ENCODE data around the gene WNT8A. TPM values are rescaled to one million over a fixed set of nuclear protein-coding genes. Genes with fewer than 3 reads are reported as not detected.
"Not testable (repeated sequence)": the region's sequence is repeated elsewhere in the genome, so short reads cannot be mapped to it uniquely, and the experiment has no call there.

WNT8A gene, protein sequence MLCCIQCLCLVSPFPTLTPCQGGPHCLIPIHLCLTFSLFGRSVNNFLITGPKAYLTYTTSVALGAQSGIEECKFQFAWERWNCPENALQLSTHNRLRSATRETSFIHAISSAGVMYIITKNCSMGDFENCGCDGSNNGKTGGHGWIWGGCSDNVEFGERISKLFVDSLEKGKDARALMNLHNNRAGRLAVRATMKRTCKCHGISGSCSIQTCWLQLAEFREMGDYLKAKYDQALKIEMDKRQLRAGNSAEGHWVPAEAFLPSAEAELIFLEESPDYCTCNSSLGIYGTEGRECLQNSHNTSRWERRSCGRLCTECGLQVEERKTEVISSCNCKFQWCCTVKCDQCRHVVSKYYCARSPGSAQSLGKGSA
- not detected for total RNA-seq
- long read RNA-seq, result 0 reads

DNA sequence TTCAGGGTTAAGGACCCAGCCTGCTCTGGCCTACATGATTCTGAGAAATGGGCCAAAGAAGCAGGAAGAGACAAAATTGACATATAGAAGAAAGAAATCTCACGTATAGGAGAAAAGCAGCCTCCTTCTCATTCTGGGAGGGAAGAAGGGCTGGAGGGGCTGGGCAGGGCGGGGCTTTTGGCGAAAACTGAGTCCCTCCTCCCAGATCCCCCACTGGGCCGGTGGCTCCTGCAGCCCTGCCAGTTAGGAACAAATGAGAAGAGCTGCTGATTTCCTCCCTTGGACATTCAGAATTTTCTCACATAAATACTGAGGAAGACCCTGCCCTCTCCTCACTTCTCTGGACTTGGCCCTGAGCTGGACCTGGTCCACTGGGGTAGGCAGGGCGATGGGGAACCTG is at the start of gene WNT8A:
WNT8A (plus strand) TSS at position 332 of the 400 bp plus-strand sequence. CDS start 95 bp downstream, outside the sequence.
- Histone ChIP-seq H3K27ac (no peak within 1 kb of the TSS), H3K4me3 (no peak within 1 kb of the TSS), H3K27me3 (no peaks in the 10 kb centered on the region), H3K9me3 (no peaks in the 10 kb centered on the region), H3K36me3 (no peaks in the 10 kb centered on the region), H3K4me1 (no peaks in the 10 kb centered on the region)
- no peak for TF ChIP-seq CTCF (IDR thresholded peaks at IDR 0.05)
- intact Hi-C loops (cut with DNase I), result loop anchor here (10.0 kb wide), 1 partner anchor 51 kb away; the partner anchor contains the start of gene NME5
- no peak for DNase-seq
- no peak for ATAC-seq

DNA sequence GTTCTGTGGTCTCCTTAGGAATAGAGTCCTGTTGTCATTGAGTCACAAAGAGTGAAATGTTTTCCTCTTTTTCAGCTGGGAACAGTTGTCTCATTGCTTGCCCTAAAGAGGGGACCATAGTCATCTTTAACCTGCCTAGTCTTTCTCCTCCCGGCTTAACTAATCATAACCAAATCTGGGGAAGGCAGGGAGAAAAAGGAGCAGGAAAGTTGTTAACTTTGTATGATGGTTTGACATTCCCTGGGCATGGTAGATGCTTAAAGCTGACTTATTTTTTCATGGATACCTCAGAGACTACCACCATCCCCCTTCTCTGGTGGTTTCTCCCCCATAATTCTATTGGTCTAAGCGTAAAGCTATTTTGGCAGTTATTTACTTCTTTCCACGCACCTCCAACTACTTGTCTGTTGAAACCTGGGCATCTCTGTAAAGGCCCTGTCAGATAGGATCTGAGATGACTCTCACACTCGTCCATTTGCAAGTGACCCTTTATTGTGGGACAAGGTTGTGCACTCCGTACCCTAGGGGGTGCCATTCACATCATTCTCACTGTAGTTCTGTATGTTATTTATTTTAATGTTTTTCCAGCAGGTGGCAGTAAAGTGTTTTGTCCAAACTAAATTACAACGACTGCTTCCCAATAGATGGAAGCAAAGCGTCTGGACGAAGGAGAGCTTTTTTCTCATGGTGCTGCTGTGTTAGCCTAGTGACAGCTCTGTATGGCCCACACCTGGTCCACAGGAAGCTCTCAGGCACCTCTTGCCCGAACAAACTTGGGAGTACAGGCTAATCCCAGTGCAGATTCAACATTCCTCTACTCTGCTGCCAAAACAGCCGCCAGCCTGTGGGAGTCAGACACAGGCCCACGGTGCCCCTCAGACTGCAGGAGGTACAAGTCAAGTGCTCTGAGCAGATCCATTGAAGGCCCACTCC is 48.0 kb upstream of the WNT8A start:
- intact Hi-C loops (cut with DNase I), result no loop called here
- H3K9me3 ChIP-seq, result no peaks in the 10 kb centered on the region
- DNase-seq (no peak), ATAC-seq (peak; percentile 73)
- H3K4me3 ChIP-seq, result no peak overlapping the region
- H3K27me3 ChIP-seq, result no peaks in the 10 kb centered on the region
- peaks cover 15% of the 10 kb centered on the region for H3K4me1 ChIP-seq
- no peak overlapping the region for H3K27ac ChIP-seq
- no peaks in the 10 kb centered on the region for H3K36me3 ChIP-seq
- peak; percentile 84 for TF ChIP-seq CTCF (IDR thresholded peaks at IDR 0.05)

GRCh38 chr5:138037271-138037670 is 46.6 kb upstream of the WNT8A start:
- Histone ChIP-seq H3K4me3 (no peak overlapping the region), H3K27ac (no peak overlapping the region), H3K4me1 (peaks cover 4% of the 10 kb centered on the region), H3K9me3 (no peaks in the 10 kb centered on the region), H3K27me3 (no peaks in the 10 kb centered on the region), H3K36me3 (no peaks in the 10 kb centered on the region)
- DNase-seq (no peak), ATAC-seq (no peak)
- intact Hi-C loops (cut with DNase I), result no loop called here
- TF ChIP-seq CTCF (IDR thresholded peaks at IDR 0.05), result no peak

GRCh38 chr5:138037907-138038633 is 45.8 kb upstream of the WNT8A start:
- Histone ChIP-seq H3K4me1 (peaks cover 4% of the 10 kb centered on the region), H3K36me3 (no peaks in the 10 kb centered on the region), H3K4me3 (no peak overlapping the region), H3K27me3 (no peaks in the 10 kb centered on the region), H3K27ac (no peak overlapping the region), H3K9me3 (no peaks in the 10 kb centered on the region)
- no peak for DNase-seq
- no peak for TF ChIP-seq CTCF (IDR thresholded peaks at IDR 0.05)
- intact Hi-C loops (cut with DNase I), result no loop called here
- ATAC-seq, result no peak

DNA sequence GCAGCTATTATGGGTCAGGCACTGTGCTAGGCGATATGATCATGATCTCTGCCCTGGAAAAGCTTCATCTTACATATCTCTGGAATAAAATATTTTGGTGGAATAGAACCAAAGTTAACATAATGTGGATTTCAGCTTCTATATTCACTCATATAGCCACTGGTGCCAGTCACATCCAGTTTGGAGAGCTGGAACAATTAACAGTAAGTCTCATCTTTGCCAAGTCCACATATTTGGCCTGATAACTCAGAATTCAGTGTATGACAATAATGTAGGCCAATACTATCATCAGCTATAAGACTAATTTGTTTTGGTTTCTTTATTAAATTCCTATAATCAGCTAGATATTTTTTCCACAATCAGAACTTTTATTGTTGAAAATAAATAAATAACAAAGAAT is 45.0 kb upstream of the WNT8A start:
- TF ChIP-seq CTCF (IDR thresholded peaks at IDR 0.05), result no peak
- intact Hi-C loops (cut with DNase I), result no loop called here

GRCh38 chr5:138045283-138045682 is 38.5 kb upstream of the WNT8A start:
- not testable (repeated sequence) for DNase-seq, H3K27me3 ChIP-seq, ATAC-seq

More for the DNA sequence above, 45.0 kb upstream of the WNT8A start:
- Histone ChIP-seq H3K4me3 (no peak overlapping the region), H3K4me1 (no peaks in the 10 kb centered on the region), H3K9me3 (no peaks in the 10 kb centered on the region), H3K27ac (no peak overlapping the region), H3K27me3 (no peaks in the 10 kb centered on the region), H3K36me3 (no peaks in the 10 kb centered on the region)
- ATAC-seq (no peak), DNase-seq (no peak)

More at GRCh38 chr5:138045283-138045682, 38.5 kb upstream of the WNT8A start:
- H3K9me3 ChIP-seq; H3K4me3 ChIP-seq; H3K27ac ChIP-seq; H3K36me3 ChIP-seq; intact Hi-C loops (cut with DNase I); H3K4me1 ChIP-seq: not testable (repeated sequence)
